CD4-positive, alpha-beta T cell treated with Interleukin-6 at 100 ng/mL for 8 hours (primary cell): Measurements from ENCODE around the gene SPIB.
A peak's percentile ranks its signal among the peaks of the same experiment; 100 is the strongest.

ENCODE experiments used
- DNase-seq: peaks from one replicate; pipeline ENCODE4 v3.0.0-alpha.2; 2020; ENCODE audit warnings: mixed read lengths, low spot score

Gene SPIB

GRCh38 chr19:50444059-50444458, 25.3 kb downstream of the SPIB start:
- DNase-seq = no peak

GRCh38 chr19:50447053-50447452, 28.3 kb downstream of the SPIB start:
- no peak for DNase-seq

- no peak for DNase-seq
Observed at GRCh38 chr19:50447750-50448149, 29.0 kb downstream of the SPIB start.

- DNase-seq = no peak
Observed at GRCh38 chr19:50449236-50449899, 30.6 kb downstream of the SPIB start.

- DNase-seq = no peak
Observed at GRCh38 chr19:50450369-50451222, 31.9 kb downstream of the SPIB start.

- no peak for DNase-seq
Observed at GRCh38 chr19:50451223-50451534, 32.4 kb downstream of the SPIB start.

GRCh38 chr19:50453243-50453642, 34.5 kb downstream of the SPIB start:
- DNase-seq = no peak

GRCh38 chr19:50455992-50456391, 37.3 kb downstream of the SPIB start:
- DNase-seq = no peak

- no peak for DNase-seq
Observed at GRCh38 chr19:50457300-50457699, 38.6 kb downstream of the SPIB start.

- no peak for DNase-seq
Observed at GRCh38 chr19:50458396-50459066, 39.8 kb downstream of the SPIB start.

GRCh38 chr19:50459067-50459456, 40.3 kb downstream of the SPIB start:
- DNase-seq = no peak

GRCh38 chr19:50459638-50460037, 40.9 kb downstream of the SPIB start:
- no peak for DNase-seq

GRCh38 chr19:50460161-50460765, 41.5 kb downstream of the SPIB start:
- no peak for DNase-seq

- DNase-seq = peak; percentile 49
Observed at GRCh38 chr19:50461066-50461875, 42.5 kb downstream of the SPIB start.

- no peak for DNase-seq
Observed at GRCh38 chr19:50462970-50463369, 44.2 kb downstream of the SPIB start.

- no peak for DNase-seq
Observed at GRCh38 chr19:50464348-50464747, 45.6 kb downstream of the SPIB start.

GRCh38 chr19:50465000-50465399, 46.3 kb downstream of the SPIB start:
- DNase-seq = no peak

- no peak for DNase-seq
Observed at GRCh38 chr19:50465986-50466705, 47.4 kb downstream of the SPIB start.

GRCh38 chr19:50466706-50467039, 47.9 kb downstream of the SPIB start:
- no peak for DNase-seq

GRCh38 chr19:50467566-50467965, 48.8 kb downstream of the SPIB start:
- DNase-seq = no peak

GRCh38 chr19:50468818-50469217, 50.1 kb downstream of the SPIB start:
- DNase-seq = no peak
